Thyroid gland (tissue), 4 donors: ENCODE data around the gene PLA2G2E. TPM values are rescaled to one million over a fixed set of nuclear protein-coding genes. Genes with fewer than 3 reads are reported as not detected.

Experiments used
- DNase-seq, 2 donors: peaks; one replicate each; pipeline ENCODE4 v3.0.0-alpha.2; 2019
- H3K27ac ChIP-seq, 3 donors: fragments of 200-600 bp; sonication (generic); 1 replicate in 2 of 3; 2 replicates in 1 of 3; pipeline ENCODE4 v1.5.1; 2016 to 2019; ENCODE audit warnings: mild to moderate bottlenecking in 1 of 3, moderate library complexity in 1 of 3
- H3K27me3 ChIP-seq: fragments of 200-600 bp; sonication (generic); one replicate; pipeline ENCODE4 v1.5.1; 2019
- H3K36me3 ChIP-seq, 2 donors: fragments of 200-600 bp; sonication (generic); one replicate each; pipeline ENCODE4 v1.5.1; 2016 to 2019
- H3K4me1 ChIP-seq, 2 donors: fragments of 200-600 bp; sonication (generic); one replicate each; pipeline ENCODE4 v1.5.1; 2017 to 2019
- H3K4me3 ChIP-seq, 3 donors: fragments of 200-600 bp; sonication (generic); replicated peaks in 1 of 3; 1 replicate in 2 of 3; 2 replicates in 1 of 3; pipeline ENCODE4 v1.5.1; 2016; ENCODE audit warnings: mild to moderate bottlenecking in 1 of 3
- H3K9me3 ChIP-seq: fragments of 200-600 bp; sonication (generic); one replicate; pipeline ENCODE4 v1.5.1; 2017
- POLR2A ChIP-seq, 2 donors: fragments of 450-650 bp; IDR thresholded peaks; one replicate each; pipeline ENCODE4 v1.6.1; 2017; ENCODE audit warnings: antibody characterized with exemption in 2 of 2, mild to moderate bottlenecking in 2 of 2, moderate library complexity in 1 of 2
- WGBS, 2 donors: methylation state at CpG; one replicate each; pipeline ENCODE4 v1.1.5; 2017; 5-methylcytosine and 5-hydroxymethylcytosine counted together
- intact Hi-C: fragments of 100-400 bp; cut with DNase I; formaldehyde crosslinking; loops from one replicate; pipeline ENCODE4 v1.15.1; 2023
- total RNA-seq, 4 donors: library from RNA; depleted of rRNA; stranded (reverse); fragments of >200 nt; gene quantifications; one replicate each; pipeline ENCODE4 v1.2.3, GENCODE V29; 2016
- TF ChIP-seq, protein P1 (sequence below), 6 experiments: fragments of 200-600 bp in 3 of 6; fragments of 450-650 bp in 3 of 6; sonication (generic) in 3 of 6; IDR thresholded peaks; one replicate each; pipeline ENCODE4 v1.5.1; 2016 to 2019; ENCODE audit warnings: antibody characterized with exemption in 6 of 6, mild to moderate bottlenecking in 2 of 6, inconsistent platforms in 1 of 6, moderate library complexity in 1 of 6

PLA2G2E gene
- total RNA-seq, 4 donors from 2014 or later: not detected

DNA sequence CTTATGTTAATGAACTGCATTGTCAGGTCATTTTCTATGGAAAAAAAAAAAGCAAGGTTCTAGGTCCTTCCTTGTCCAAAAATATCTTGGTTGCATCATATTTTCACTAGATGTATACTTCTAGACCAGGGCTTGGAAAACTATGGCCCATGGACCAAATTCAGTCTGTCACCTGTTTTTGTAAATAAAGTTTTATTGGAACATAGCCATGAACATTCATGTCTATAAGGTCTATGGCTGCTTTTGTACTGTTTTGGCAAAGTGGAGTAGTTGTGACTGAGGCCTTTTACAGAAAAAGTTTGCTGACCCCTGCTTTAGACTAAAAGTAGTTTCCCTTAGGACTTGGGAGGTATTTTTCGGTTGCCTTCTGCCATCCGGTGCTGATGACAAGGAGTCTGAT is 19.2 kb upstream of the PLA2G2E start:
- no peak for DNase-seq
- Histone ChIP-seq H3K36me3 (no peaks in the 10 kb centered on the region), H3K9me3 (no peaks in the 10 kb centered on the region), H3K27me3 (no peaks in the 10 kb centered on the region), H3K27ac (no peak overlapping the region), H3K4me1 (no peaks in the 10 kb centered on the region), H3K4me3 (no peak overlapping the region)
- intact Hi-C loops: no loop called here
- 88 to 95% methylated on average over 2 of the region's 2 CpGs for WGBS, 2 donors
- TF ChIP-seq, protein P1, sequence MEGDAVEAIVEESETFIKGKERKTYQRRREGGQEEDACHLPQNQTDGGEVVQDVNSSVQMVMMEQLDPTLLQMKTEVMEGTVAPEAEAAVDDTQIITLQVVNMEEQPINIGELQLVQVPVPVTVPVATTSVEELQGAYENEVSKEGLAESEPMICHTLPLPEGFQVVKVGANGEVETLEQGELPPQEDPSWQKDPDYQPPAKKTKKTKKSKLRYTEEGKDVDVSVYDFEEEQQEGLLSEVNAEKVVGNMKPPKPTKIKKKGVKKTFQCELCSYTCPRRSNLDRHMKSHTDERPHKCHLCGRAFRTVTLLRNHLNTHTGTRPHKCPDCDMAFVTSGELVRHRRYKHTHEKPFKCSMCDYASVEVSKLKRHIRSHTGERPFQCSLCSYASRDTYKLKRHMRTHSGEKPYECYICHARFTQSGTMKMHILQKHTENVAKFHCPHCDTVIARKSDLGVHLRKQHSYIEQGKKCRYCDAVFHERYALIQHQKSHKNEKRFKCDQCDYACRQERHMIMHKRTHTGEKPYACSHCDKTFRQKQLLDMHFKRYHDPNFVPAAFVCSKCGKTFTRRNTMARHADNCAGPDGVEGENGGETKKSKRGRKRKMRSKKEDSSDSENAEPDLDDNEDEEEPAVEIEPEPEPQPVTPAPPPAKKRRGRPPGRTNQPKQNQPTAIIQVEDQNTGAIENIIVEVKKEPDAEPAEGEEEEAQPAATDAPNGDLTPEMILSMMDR (IDR thresholded peaks at IDR 0.05): no peak
- TF ChIP-seq POLR2A (IDR thresholded peaks at IDR 0.05): no peak

DNA sequence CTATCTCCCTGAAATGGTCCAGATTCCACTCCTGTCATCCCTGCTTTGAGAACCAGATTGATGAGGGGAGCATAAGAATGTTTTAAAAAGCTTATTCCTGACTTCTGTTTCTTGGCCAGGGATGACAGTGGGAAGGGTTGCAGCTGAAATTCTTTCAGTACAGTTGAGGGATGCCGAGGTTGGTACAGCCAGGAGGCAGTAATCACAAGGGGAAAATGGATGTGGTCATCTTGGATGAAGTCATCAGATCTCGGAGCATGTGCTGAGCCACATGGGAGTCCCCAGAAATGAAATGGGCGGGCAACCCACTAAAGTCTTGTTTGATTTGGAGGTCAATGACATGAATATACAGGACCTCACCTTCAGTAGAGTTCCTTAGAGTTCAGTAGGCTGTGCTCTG is 18.7 kb upstream of the PLA2G2E start:
- H3K36me3 ChIP-seq: no peaks in the 10 kb centered on the region
- TF ChIP-seq, protein P1 (IDR thresholded peaks at IDR 0.05): no peak
- TF ChIP-seq POLR2A (IDR thresholded peaks at IDR 0.05): no peak
- no peaks in the 10 kb centered on the region for H3K9me3 ChIP-seq
- intact Hi-C loops: no loop called here
- DNase-seq: no peak
- no peaks in the 10 kb centered on the region for H3K27me3 ChIP-seq
- no peak overlapping the region for H3K4me3 ChIP-seq
- no peak overlapping the region for H3K27ac ChIP-seq
- WGBS, 2 donors: 72 to 87% methylated on average over 3 of the region's 3 CpGs
- no peaks in the 10 kb centered on the region for H3K4me1 ChIP-seq

DNA sequence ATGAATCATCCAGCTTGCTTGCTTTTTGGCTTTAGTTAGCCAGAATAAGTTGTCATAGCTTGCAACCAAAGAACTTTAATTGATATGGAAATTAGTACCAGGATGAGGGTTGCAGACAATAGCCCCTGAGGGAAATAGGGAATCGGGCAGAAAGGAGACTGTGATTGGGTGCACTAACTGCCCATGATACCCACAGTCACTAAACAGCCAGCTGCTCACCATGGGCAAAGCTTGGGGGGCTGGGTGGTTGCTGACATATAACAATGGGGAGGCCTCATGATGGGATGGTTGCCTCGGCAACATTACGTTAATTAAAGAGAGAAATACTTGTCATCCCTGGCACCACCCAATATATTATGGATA is 17.8 kb upstream of the PLA2G2E start:
- H3K4me1 ChIP-seq: no peaks in the 10 kb centered on the region
- H3K27ac ChIP-seq: no peak overlapping the region
- no peak overlapping the region for H3K4me3 ChIP-seq
- no peaks in the 10 kb centered on the region for H3K36me3 ChIP-seq
- H3K27me3 ChIP-seq: no peaks in the 10 kb centered on the region
- WGBS, 2 donors: 92 to 96% methylated on average over 3 of the region's 3 CpGs
- no peaks in the 10 kb centered on the region for H3K9me3 ChIP-seq
- intact Hi-C loops: no loop called here
- TF ChIP-seq POLR2A (IDR thresholded peaks at IDR 0.05): no peak
- TF ChIP-seq, protein P1 (IDR thresholded peaks at IDR 0.05): no peak
- no peak for DNase-seq

DNA sequence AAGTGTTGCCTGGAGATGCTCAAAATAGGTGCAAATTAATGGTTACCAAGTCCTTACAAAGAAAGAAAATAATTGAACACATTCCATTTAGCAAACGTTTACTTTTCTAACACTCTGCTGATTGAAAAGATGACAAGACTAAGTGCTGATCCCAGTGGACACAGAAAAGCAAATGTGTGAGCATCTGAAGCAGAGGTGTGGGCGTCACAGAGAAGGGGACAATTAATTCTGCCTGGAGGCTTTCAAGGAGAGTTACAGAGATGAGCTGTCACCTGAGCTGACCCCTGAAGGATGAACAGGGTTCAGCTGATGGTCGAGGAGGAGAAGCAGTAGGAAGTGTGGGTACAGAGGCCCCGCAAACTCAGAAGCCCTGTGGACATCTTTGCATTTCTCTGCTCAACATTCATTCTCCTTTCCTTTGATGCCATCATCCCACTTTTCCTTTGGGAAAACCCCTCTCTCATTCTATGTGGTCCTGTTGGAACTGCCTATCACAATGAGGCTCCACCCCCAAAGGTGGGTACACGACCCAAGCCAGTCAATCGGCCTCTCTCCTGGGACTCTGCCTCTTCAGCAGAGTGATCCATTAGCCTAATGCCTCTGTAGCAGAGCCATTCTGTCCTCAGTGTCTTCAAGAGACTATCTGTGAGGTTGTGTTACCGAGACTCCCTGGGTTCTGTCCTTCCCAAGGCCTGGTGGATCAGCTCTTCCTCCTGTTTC is 17.2 kb upstream of the PLA2G2E start:
- H3K27me3 ChIP-seq: no peaks in the 10 kb centered on the region
- TF ChIP-seq, protein P1 (IDR thresholded peaks at IDR 0.05): no peak
- TF ChIP-seq POLR2A (IDR thresholded peaks at IDR 0.05): no peak
- H3K27ac ChIP-seq: no peak overlapping the region
- H3K9me3 ChIP-seq: no peaks in the 10 kb centered on the region
- no peak for DNase-seq
- no peaks in the 10 kb centered on the region for H3K36me3 ChIP-seq
- WGBS, 2 donors: 62 to 64% methylated on average over 7 of the region's 7 CpGs
- intact Hi-C loops: no loop called here
- no peak overlapping the region for H3K4me3 ChIP-seq
- no peaks in the 10 kb centered on the region for H3K4me1 ChIP-seq

DNA sequence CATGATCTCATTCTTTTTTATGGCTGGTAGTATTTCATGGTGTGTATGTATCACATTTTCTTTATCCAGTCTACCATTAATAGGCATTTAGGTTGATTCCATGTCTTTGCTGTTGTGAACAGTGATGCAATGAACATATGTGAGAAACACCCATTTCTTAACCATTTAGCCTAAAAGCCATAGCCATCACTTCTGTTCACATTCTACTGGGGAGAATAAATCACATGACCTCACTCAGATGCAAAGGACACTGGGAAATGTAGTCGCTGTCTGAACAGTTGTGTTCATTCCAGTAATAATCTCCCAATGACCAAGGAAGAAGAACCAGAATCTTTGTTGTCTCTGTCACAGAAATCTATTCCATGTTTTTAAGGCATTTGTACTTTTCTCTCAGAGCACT is 15.1 kb upstream of the PLA2G2E start:
- TF ChIP-seq, protein P1 (IDR thresholded peaks at IDR 0.05): no peak
- no peak for TF ChIP-seq POLR2A (IDR thresholded peaks at IDR 0.05)
- no peak overlapping the region for H3K4me3 ChIP-seq

More for the DNA sequence above, 15.1 kb upstream of the PLA2G2E start:
- 76 to 97% methylated on average over 1 of the region's 1 CpG for WGBS, 2 donors
- no peaks in the 10 kb centered on the region for H3K4me1 ChIP-seq
- no peak overlapping the region for H3K27ac ChIP-seq
- no peaks in the 10 kb centered on the region for H3K9me3 ChIP-seq
- no peak for DNase-seq
- intact Hi-C loops: no loop called here
- no peaks in the 10 kb centered on the region for H3K27me3 ChIP-seq
- H3K36me3 ChIP-seq: no peaks in the 10 kb centered on the region
